OCI-LY1 (cell line): ENCODE measurements around the gene KCNJ14.

ENCODE experiments used
- H2AFZ ChIP-seq: fragments of 200-600 bp; sonication (generic), shearing (Covaris generic); 2 replicates; pipeline ENCODE4 v1.6.0; 2014; ENCODE audit warnings: antibody characterized with exemption, mild to moderate bottlenecking, low read length
- H3F3A ChIP-seq: fragments of 200-600 bp; sonication (generic), shearing (Covaris generic); 2 replicates; pipeline ENCODE4 v1.6.0; 2014; ENCODE audit warnings: mild to moderate bottlenecking, antibody characterized with exemption, low read length, moderate library complexity; ENCODE audit not compliant: insufficient read depth
- H3K27ac ChIP-seq: fragments of 200-600 bp; sonication (generic); 2 replicates; pipeline ENCODE4 v1.5.1; 2014; ENCODE audit warnings: low read length, mixed run types, mild to moderate bottlenecking, low read depth; ENCODE audit not compliant: poor library complexity, severe bottlenecking
- H3K27me3 ChIP-seq: fragments of 200-600 bp; sonication (generic); 2 replicates; pipeline ENCODE4 v1.6.0; 2014; ENCODE audit warnings: antibody characterized with exemption, mild to moderate bottlenecking, low read length, moderate library complexity; ENCODE audit not compliant: insufficient read depth
- H3K36me3 ChIP-seq: fragments of 200-600 bp; sonication (generic); 2 replicates; pipeline ENCODE4 v1.6.1; 2014; ENCODE audit warnings: mild to moderate bottlenecking, antibody characterized with exemption, low read length, moderate library complexity, mixed read lengths; ENCODE audit not compliant: insufficient read depth
- H3K4me1 ChIP-seq: fragments of 200-600 bp; sonication (generic); 2 replicates; pipeline ENCODE4 v1.5.1; 2014; ENCODE audit warnings: mild to moderate bottlenecking, low read length, moderate library complexity; ENCODE audit not compliant: insufficient read depth, severe bottlenecking
- H3K4me2 ChIP-seq: fragments of 200-600 bp; sonication (generic), shearing (Covaris generic); 2 replicates; pipeline ENCODE4 v1.6.1; 2014; ENCODE audit warnings: low read length
- H3K4me3 ChIP-seq: fragments of 200-600 bp; sonication (generic); 2 replicates; pipeline ENCODE4 v1.5.1; 2014; ENCODE audit warnings: low read length, low read depth, mild to moderate bottlenecking, mixed read lengths; ENCODE audit not compliant: poor library complexity, severe bottlenecking
- H3K79me2 ChIP-seq: fragments of 200-600 bp; shearing (Covaris generic); 2 replicates; pipeline ENCODE4 v1.6.1; 2016; ENCODE audit warnings: mixed run types, low read length, mixed read lengths; ENCODE audit not compliant: insufficient read depth
- H3K9ac ChIP-seq: fragments of 200-600 bp; sonication (generic), shearing (Covaris generic); 2 replicates; pipeline ENCODE4 v1.6.1; 2014; ENCODE audit warnings: mild to moderate bottlenecking, low read length, mixed read lengths
- H3K9me2 ChIP-seq: fragments of 200-600 bp; sonication (generic), shearing (Covaris generic); 2 replicates; pipeline ENCODE4 v1.6.1; 2014; ENCODE audit warnings: low read depth, mild to moderate bottlenecking, low read length, mixed read lengths
- H3K9me3 ChIP-seq: fragments of 200-600 bp; shearing (Covaris generic); 2 replicates; pipeline ENCODE4 v1.6.1; 2014; ENCODE audit warnings: low read length, mixed read lengths
- H4K20me1 ChIP-seq: fragments of 200-600 bp; sonication (generic), shearing (Covaris generic); 2 replicates; pipeline ENCODE4 v1.6.0; 2016; ENCODE audit warnings: mild to moderate bottlenecking, low read length; ENCODE audit not compliant: insufficient read depth
- EZH2 ChIP-seq: fragments of 200-600 bp; sonication (generic), shearing (Covaris generic); IDR thresholded peaks from 2 replicates; pipeline ENCODE4 v1.8.0; 2017; ENCODE audit warnings: borderline replicate concordance, mixed run types, mild to moderate bottlenecking, antibody characterized with exemption, low read length, moderate library complexity, mixed read lengths
- TF ChIP-seq, protein P1 (sequence below): fragments of 200-600 bp; sonication (generic), shearing (Covaris generic); IDR thresholded peaks from 2 replicates; pipeline ENCODE4 v1.5.1; 2017; ENCODE audit warnings: mild to moderate bottlenecking, antibody characterized with exemption, low read length, moderate library complexity, mixed read lengths

The KCNJ14 gene

DNA sequence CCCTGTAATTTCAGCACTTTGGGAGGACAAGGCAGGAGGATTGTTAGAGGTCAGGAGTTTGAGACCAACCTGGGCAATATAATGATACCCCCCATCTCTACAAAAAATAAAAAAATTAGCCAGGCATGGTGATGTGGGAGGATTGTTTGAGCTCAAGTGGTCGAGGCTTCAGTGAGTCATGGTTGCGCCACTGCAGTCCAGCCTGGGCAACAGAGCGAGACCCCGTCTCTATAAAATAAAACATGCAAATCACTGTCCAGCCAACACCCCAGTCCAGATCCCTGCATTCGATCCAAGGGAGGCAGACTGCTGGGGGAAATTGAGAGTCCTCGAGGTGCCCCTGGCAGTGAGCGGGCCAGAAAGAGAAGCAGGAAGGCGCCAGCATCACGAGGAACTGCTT is 20.8 kb downstream of the KCNJ14 start:
- no peaks in the 10 kb centered on the region for H3K9me2 ChIP-seq
- no peaks in the 10 kb centered on the region for H4K20me1 ChIP-seq
- H3K4me1 ChIP-seq = no peaks in the 10 kb centered on the region
- H3K4me2 ChIP-seq = no peak overlapping the region
- no peak overlapping the region for H2AFZ ChIP-seq
- H3K4me3 ChIP-seq = no peak overlapping the region
- no peaks in the 10 kb centered on the region for H3F3A ChIP-seq
- H3K36me3 ChIP-seq = peaks cover 56% of the 10 kb centered on the region
- H3K27me3 ChIP-seq = no peaks in the 10 kb centered on the region
- H3K27ac ChIP-seq = no peak overlapping the region
- no peaks in the 10 kb centered on the region for H3K79me2 ChIP-seq
- no peak overlapping the region for H3K9ac ChIP-seq
- H3K9me3 ChIP-seq = no peaks in the 10 kb centered on the region
- no peak for TF ChIP-seq EZH2
- TF ChIP-seq, protein P1, sequence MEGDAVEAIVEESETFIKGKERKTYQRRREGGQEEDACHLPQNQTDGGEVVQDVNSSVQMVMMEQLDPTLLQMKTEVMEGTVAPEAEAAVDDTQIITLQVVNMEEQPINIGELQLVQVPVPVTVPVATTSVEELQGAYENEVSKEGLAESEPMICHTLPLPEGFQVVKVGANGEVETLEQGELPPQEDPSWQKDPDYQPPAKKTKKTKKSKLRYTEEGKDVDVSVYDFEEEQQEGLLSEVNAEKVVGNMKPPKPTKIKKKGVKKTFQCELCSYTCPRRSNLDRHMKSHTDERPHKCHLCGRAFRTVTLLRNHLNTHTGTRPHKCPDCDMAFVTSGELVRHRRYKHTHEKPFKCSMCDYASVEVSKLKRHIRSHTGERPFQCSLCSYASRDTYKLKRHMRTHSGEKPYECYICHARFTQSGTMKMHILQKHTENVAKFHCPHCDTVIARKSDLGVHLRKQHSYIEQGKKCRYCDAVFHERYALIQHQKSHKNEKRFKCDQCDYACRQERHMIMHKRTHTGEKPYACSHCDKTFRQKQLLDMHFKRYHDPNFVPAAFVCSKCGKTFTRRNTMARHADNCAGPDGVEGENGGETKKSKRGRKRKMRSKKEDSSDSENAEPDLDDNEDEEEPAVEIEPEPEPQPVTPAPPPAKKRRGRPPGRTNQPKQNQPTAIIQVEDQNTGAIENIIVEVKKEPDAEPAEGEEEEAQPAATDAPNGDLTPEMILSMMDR = no peak

DNA sequence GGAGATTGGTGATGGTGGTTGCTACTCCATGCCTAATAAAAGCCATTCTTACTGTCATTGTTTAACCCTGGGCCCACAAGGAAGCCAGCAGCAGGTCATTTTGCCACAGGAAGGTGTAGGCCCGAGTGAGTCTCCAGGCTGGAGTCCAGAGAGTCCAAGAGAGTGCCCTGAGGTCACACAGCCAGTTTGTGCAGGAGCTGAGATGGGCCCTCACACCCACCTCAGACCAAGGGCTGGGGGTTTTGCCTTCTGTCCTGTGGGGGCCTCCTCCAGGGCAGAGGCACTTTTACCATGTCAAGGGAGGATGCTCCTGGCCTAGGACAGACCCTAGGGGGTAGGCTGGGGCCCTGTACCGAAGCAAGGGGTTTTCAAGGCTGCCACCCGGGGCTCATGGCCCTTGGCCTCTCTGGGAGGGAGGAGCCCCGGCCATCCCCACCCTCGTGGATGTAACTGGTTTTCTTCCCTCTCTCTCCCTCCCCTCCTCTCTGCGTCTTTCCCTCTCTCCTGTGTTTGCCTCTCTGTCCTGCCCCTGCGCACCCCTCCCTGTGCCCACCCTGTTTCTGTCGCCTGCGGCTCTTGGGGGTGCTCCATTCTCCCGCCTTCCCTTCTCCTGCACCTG is 21.8 kb downstream of the KCNJ14 start:
- Histone ChIP-seq H3K27ac (no peak overlapping the region), H3K79me2 (no peaks in the 10 kb centered on the region), H3K36me3 (peaks cover 54% of the 10 kb centered on the region), H3K4me3 (no peak overlapping the region), H3K27me3 (no peaks in the 10 kb centered on the region), H3F3A (no peaks in the 10 kb centered on the region), H3K9ac (no peak overlapping the region), H3K4me1 (no peaks in the 10 kb centered on the region), H2AFZ (no peak overlapping the region), H3K9me3 (no peaks in the 10 kb centered on the region), H4K20me1 (no peaks in the 10 kb centered on the region), H3K9me2 (no peaks in the 10 kb centered on the region), H3K4me2 (no peak overlapping the region)
- TF ChIP-seq EZH2 = no peak
- TF ChIP-seq, protein P1 = no peak

DNA sequence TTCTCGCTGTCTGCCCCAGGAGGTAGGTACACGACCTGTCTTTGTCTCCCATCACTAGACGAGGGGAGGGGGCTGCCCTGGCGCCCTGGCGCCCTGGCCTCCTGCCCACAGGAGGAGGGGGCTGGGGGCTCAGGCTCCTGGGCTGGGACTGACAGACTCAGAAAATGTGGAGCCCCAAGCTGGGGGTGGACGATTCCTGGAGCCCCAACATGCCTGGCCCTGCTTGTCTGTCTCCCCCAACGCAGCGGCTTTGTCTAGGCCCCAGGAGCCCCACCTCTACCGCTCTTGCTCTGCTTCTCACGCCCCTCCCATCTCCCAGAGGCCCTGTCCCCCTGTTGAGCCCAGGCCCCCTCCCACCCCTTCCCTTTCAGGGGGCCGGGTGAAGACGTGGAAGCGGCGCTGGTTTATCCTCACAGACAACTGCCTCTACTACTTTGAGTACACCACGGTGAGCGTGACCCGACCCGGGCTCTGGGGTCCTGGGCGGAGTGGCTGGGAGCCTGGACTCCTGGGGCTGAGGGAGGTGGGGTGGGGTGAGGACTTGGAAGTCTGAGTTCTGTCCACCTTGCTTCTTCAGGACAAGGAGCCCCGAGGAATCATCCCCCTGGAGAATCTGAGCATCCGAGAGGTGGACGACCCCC is 22.4 kb downstream of the KCNJ14 start:
- Histone ChIP-seq H2AFZ (no peak overlapping the region), H3F3A (no peaks in the 10 kb centered on the region), H3K4me2 (no peak overlapping the region), H3K79me2 (no peaks in the 10 kb centered on the region), H3K9me3 (no peaks in the 10 kb centered on the region), H3K36me3 (peaks cover 51% of the 10 kb centered on the region), H3K9ac (no peak overlapping the region), H3K9me2 (no peaks in the 10 kb centered on the region), H3K27ac (no peak overlapping the region), H3K27me3 (no peaks in the 10 kb centered on the region), H3K4me1 (no peaks in the 10 kb centered on the region), H3K4me3 (no peak overlapping the region), H4K20me1 (no peaks in the 10 kb centered on the region)
- TF ChIP-seq EZH2 = no peak
- TF ChIP-seq, protein P1 = no peak
